K562 (cell line): ENCODE measurements around the gene XRN1. TPM values are rescaled to one million over a fixed set of nuclear protein-coding genes. Genes with fewer than 3 reads are reported as not detected.
"Not testable (repeated sequence)": the region's sequence is repeated elsewhere in the genome, so short reads cannot be mapped to it uniquely, and the experiment has no call there.

ENCODE experiments used
- ATAC-seq: fragments of 200-7000 bp; cut with Tn5 transposase; 3 replicates; pipeline ENCODE4 v1.9.1; 2020; ENCODE audit warnings: moderate library complexity
- BruUV-seq: library from RNA; stranded (reverse); fragments of 400-500 nt; replicated peaks from 2 replicates; lab custom pipeline; 2021; lab: Mats Ljungman, UMichigan
- CTCF ChIA-PET: fragments of 300-600 bp; formaldehyde crosslinking; extraction: SDS; loops from one replicate; lab custom pipeline; 2021; ENCODE audit warnings: low intra/inter-chr PET ratio; lab: Yijun Ruan, JAX
- POLR2A ChIA-PET: fragments of 300-600, 350-650 bp; sonication (Branson Sonifier 250); formaldehyde crosslinking; extraction: SDS; loops from one replicate; lab custom pipeline; 2021; ENCODE audit warnings: antibody characterized with exemption, inconsistent platforms; lab: Yijun Ruan, JAX
- DNase-seq, 4 experiments: peaks; one replicate each; pipeline versions ENCODE4 v3.0.0 to v3.0.0-alpha.2; 2011 to 2018; ENCODE audit warnings: low spot score in 3 of 4, mixed read lengths in 3 of 4; ENCODE audit errors: extremely low read depth in 1 of 4
- FAIRE-seq: peaks from 2 replicates; lab custom pipeline; 2011; peaks lifted over from hg19 to GRCh38; lab: Jason Lieb, UNC
- H2AFZ ChIP-seq: 2 replicates; pipeline ENCODE4 v1.6.0; 2011; ENCODE audit warnings: low read depth, low read length, control low read depth, inconsistent platforms
- H3K27ac ChIP-seq: fragments of 200-600 bp; 3 replicates; pipeline ENCODE4 v1.8.0; 2011; ENCODE audit warnings: low read depth, mild to moderate bottlenecking, control low read depth, inconsistent platforms, low read length, moderate library complexity, mixed read lengths; ENCODE audit errors: extremely low read depth
- H3K27me3 ChIP-seq, 2 experiments: fragments of 300-600 bp in 1 of 2; 2 replicates in 1 of 2; 3 replicates in 1 of 2; pipeline versions ENCODE4 v1.6.0 to v1.8.0; 2011; ENCODE audit warnings: inconsistent platforms in 2 of 2, low read length in 2 of 2, mild to moderate bottlenecking in 1 of 2, mixed read lengths in 1 of 2, moderate library complexity in 1 of 2; ENCODE audit not compliant: control insufficient read depth in 2 of 2, insufficient read depth in 2 of 2
- H3K36me3 ChIP-seq: fragments of 300-600 bp; 3 replicates; pipeline ENCODE4 v1.8.0; 2011; ENCODE audit warnings: mild to moderate bottlenecking, low read length, inconsistent platforms; ENCODE audit not compliant: control insufficient read depth, insufficient read depth
- H3K4me1 ChIP-seq, 2 experiments: fragments of 200-600 bp in 1 of 2; replicated peaks in 1 of 2; 2 replicates in 1 of 2; 3 replicates in 1 of 2; pipeline versions ENCODE4 v1.5.1 to v1.8.0; 2011; ENCODE audit warnings: inconsistent platforms in 2 of 2, low read length in 2 of 2, mild to moderate bottlenecking in 1 of 2, mixed read lengths in 1 of 2, moderate library complexity in 1 of 2; ENCODE audit not compliant: control insufficient read depth in 2 of 2, insufficient read depth in 2 of 2
- H3K4me2 ChIP-seq: 2 replicates; pipeline ENCODE4 v1.6.1; 2011; ENCODE audit warnings: low read length, control low read depth, inconsistent platforms, mixed read lengths; ENCODE audit not compliant: insufficient read depth
- H3K4me3 ChIP-seq: fragments of 200-600 bp; sonication (generic), shearing (Covaris generic); 2 replicates; pipeline ENCODE4 v1.5.1; 2016; ENCODE audit warnings: control low read depth, inconsistent platforms
- H3K79me2 ChIP-seq: fragments of 200-600 bp; 3 replicates; pipeline ENCODE4 v1.8.0; 2011; ENCODE audit warnings: low read length, inconsistent platforms; ENCODE audit not compliant: control insufficient read depth, insufficient read depth
- H3K9ac ChIP-seq, 2 experiments: 2 replicates each; pipeline versions ENCODE4 v1.6.0 to v1.6.1; 2011; ENCODE audit warnings: low read depth in 2 of 2, low read length in 2 of 2, control low read depth in 1 of 2, inconsistent platforms in 1 of 2, mild to moderate bottlenecking in 1 of 2, mixed read lengths in 1 of 2; ENCODE audit not compliant: insufficient read depth in 1 of 2
- H3K9me1 ChIP-seq: one replicate; pipeline ENCODE4 v1.6.0; 2011; ENCODE audit warnings: inconsistent platforms, mild to moderate bottlenecking, low read length, moderate library complexity; ENCODE audit not compliant: control insufficient read depth, insufficient read depth
- H3K9me3 ChIP-seq: replicated peaks from 2 replicates; pipeline ENCODE4 v1.5.1; 2011; ENCODE audit warnings: low read depth, low read length, inconsistent platforms; ENCODE audit not compliant: control insufficient read depth, insufficient read depth
- H4K20me1 ChIP-seq: replicated peaks from 2 replicates; pipeline ENCODE4 v1.6.1; 2011; ENCODE audit warnings: low read length, inconsistent platforms, mixed read lengths; ENCODE audit not compliant: control insufficient read depth, insufficient read depth
- ADNP ChIP-seq: fragments of 200-800 bp; sonication (Bioruptor generic); IDR thresholded peaks from 2 replicates; pipeline ENCODE4 v1.6.1; 2016; ENCODE audit warnings: missing genetic modification characterization, missing compliant biosample characterization
- ARID1B ChIP-seq: fragments of 450-650 bp; IDR thresholded peaks from 2 replicates; pipeline ENCODE4 v1.6.1; 2016; ENCODE audit warnings: antibody characterized with exemption, mild to moderate bottlenecking, inconsistent platforms
- ATF7 ChIP-seq: fragments of 450-650 bp; IDR thresholded peaks from 2 replicates; pipeline ENCODE4 v1.7.1; 2014; ENCODE audit warnings: mild to moderate bottlenecking, moderate library complexity
- CBFA2T2 ChIP-seq: fragments of 450-650 bp; conservative IDR thresholded peaks from 2 replicates; pipeline ENCODE4 v1.6.1; 2017; ENCODE audit warnings: mild to moderate bottlenecking
- CBFA2T3 ChIP-seq: fragments of 450-650 bp; IDR thresholded peaks from 2 replicates; pipeline ENCODE4 v1.6.1; 2017
- CBX3 ChIP-seq, 2 experiments: IDR thresholded peaks; 1 replicate in 1 of 2; 2 replicates in 1 of 2; pipeline ENCODE4 v1.6.1; 2012; ENCODE audit warnings: inconsistent platforms in 2 of 2, low read length in 2 of 2, borderline replicate concordance in 1 of 2, control low read depth in 1 of 2
- CXXC5 ChIP-seq: fragments of 250-450 bp; sonication (Bioruptor Pico); IDR thresholded peaks from 2 replicates; pipeline ENCODE4 v1.8.0; 2022; ENCODE audit warnings: inconsistent platforms, mild to moderate bottlenecking, moderate library complexity
- DPF2 ChIP-seq: fragments of 450-650 bp; IDR thresholded peaks from 2 replicates; pipeline ENCODE4 v1.6.1; 2016
- L3MBTL2 ChIP-seq: fragments of 450-650 bp; IDR thresholded peaks from 2 replicates; pipeline ENCODE4 v1.6.1; 2016; ENCODE audit warnings: mild to moderate bottlenecking, moderate library complexity
- MEIS2 ChIP-seq: fragments of 450-650 bp; IDR thresholded peaks from 2 replicates; pipeline ENCODE4 v1.6.1; 2014; ENCODE audit warnings: mild to moderate bottlenecking; ENCODE audit not compliant: partially characterized antibody
- NCOR1 ChIP-seq: fragments of 450-650 bp; IDR thresholded peaks from 2 replicates; pipeline ENCODE4 v1.6.1; 2016; ENCODE audit warnings: mild to moderate bottlenecking, moderate library complexity
- RAD51 ChIP-seq: fragments of 450-650 bp; IDR thresholded peaks from 2 replicates; pipeline ENCODE4 v1.7.1; 2016; ENCODE audit warnings: low read depth, mild to moderate bottlenecking, borderline replicate concordance
- SMARCA4 ChIP-seq: fragments of 450-650 bp; IDR thresholded peaks from 2 replicates; pipeline ENCODE4 v1.6.1; 2016
- SOX6 ChIP-seq: fragments of 450-650 bp; IDR thresholded peaks from 2 replicates; pipeline ENCODE4 v1.6.1; 2014; ENCODE audit warnings: mild to moderate bottlenecking
- TCF3 ChIP-seq: sonication (generic); formaldehyde crosslinking; IDR thresholded peaks from 2 replicates; pipeline ENCODE4 v1.4.0; 2020; ENCODE audit warnings: mild to moderate bottlenecking, missing genetic modification reagents
- ZFX ChIP-seq: sonication (generic); formaldehyde crosslinking; IDR thresholded peaks from 2 replicates; pipeline ENCODE4 v1.8.0; 2022; ENCODE audit warnings: mild to moderate bottlenecking, missing genetic modification reagents, moderate library complexity
- ZKSCAN1 ChIP-seq: fragments of 150-350 bp; IDR thresholded peaks from 2 replicates; pipeline ENCODE4 v1.6.1; 2016; ENCODE audit warnings: low read depth, low read length
- WGBS: fragments of 100-300 bp; shearing (Covaris generic); methylation state at CpG from one replicate; pipeline ENCODE4 v1.1.6; 2016; ENCODE audit warnings: low coverage, mixed read lengths; ENCODE audit not compliant: insufficient coverage; ENCODE audit errors: missing lambda C conversion rate; 5-methylcytosine and 5-hydroxymethylcytosine counted together
- in situ Hi-C: fragments of 300-500 bp; cut with MboI; formaldehyde crosslinking; loops from 4 replicates; pipeline ENCODE4 v1.15.0; 2018; ENCODE audit warnings: inconsistent platforms, mixed read lengths
- intact Hi-C: fragments of 100-400 bp; cut with micrococcal nuclease; formaldehyde crosslinking; loops from 2 replicates; pipeline ENCODE4 v1.14.2; 2022
- polyA plus RNA-seq, 8 experiments: library from polyadenylated mRNA; depleted of rRNA in 4 of 8; stranded (reverse) in 5 of 8; unstranded in 3 of 8; fragments of >200 nt; fragmentation: Nextera tagmentation in 2 of 8; fragmentation: Illumina TruSeq in 1 of 8; extraction: Ambion mirVana in 2 of 8; extraction: Trizol in 1 of 8; gene quantifications; 2 replicates each; pipeline versions ENCODE4 v1.2.1 to v1.2.3, GENCODE V29; 2011 to 2014; ENCODE audit warnings: inconsistent platforms in 1 of 8, missing spikeins in 1 of 8
- total RNA-seq, 7 experiments: library from RNA; depleted of rRNA in 6 of 7; stranded (reverse); fragments of >200 nt in 6 of 7; fragmentation: Illumina TruSeq in 2 of 7; extraction: Trizol in 2 of 7; gene quantifications; 2 replicates each; pipeline versions ENCODE4 v1.2.1 to v1.2.3, GENCODE V29; 2011 to 2021; ENCODE audit warnings: low replicate concordance in 1 of 7
- TF ChIP-seq, protein P1 (sequence below): sonication (generic); formaldehyde crosslinking; IDR thresholded peaks from 2 replicates; pipeline ENCODE4 v1.9.0; 2022; ENCODE audit warnings: mild to moderate bottlenecking, missing genetic modification reagents

XRN1 gene
- total and polyA plus RNA-seq, 9 of the 15 experiments (the other 6 are each of a cell fraction or from before 2014, with no cell fraction given) = 3.1 to 28.4 (median 17.2) TPM

DNA sequence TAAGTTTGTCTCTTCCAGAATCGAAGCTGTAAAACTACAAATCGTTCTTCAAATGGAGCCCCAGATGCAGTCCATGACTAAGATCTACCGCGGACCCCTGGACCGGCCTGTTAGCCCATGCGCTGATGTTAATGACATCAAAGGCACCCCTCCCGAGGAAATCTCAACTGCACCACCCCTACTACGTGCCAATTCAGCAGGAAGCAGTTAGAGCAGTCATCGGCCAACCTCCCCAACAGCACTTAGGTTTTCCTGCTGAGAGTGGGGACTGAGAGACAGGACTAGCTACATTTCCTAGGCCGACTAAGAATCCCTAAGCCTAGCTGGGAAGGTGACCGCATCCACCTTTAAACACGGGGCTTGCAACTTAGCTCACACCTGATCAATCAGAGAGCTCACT is 4.8 kb downstream of the XRN1 start:
- ATAC-seq, CTCF ChIA-PET: not testable (repeated sequence)
- POLR2A ChIA-PET = interaction anchor here (0.7 kb wide), 1 partner anchor 222 kb away, joined by 3 read pairs; no protein-coding TSS in a partner anchor

DNA sequence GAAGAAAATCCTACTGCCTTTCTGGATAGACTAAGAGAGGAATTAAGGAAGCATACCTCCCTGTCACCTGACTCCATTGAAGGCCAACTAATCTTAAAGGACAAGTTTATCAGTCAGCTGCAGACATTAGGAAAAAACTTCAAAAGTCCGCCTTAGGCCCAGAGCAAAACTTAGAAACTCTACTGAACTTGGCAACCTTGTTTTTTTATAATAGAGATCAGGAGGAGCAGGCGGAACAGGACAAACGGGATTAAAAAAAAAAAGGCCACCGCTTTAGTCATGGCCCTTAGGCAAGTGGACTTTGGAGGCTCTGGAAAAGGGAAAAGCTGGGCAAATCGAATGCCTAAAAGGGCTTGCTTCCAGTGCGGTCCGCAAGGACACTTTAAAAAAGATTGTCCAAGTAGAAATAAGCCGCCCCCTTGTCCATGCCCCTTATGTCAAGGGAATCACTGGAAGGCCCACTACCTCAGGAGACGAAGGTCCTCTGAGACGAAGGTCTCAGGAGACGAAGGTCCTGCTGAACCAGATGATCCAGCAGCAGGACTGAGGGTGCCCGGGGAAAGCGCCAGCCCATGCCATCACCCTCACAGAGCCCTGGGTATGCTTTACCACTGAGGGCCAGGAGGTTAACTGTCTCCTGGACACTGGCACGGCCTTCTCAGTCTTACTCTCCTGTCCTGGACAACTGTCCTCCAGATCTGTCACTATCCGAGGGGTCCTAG is 8.2 kb downstream of the XRN1 start:
- H3K9me1 ChIP-seq, H3K9me3 ChIP-seq, H4K20me1 ChIP-seq, H3K4me1 ChIP-seq, BruUV-seq, in situ Hi-C loops, POLR2A ChIA-PET, CTCF ChIA-PET, H2AFZ ChIP-seq, H3K27me3 ChIP-seq, H3K4me3 ChIP-seq: not testable (repeated sequence)
- DNase-seq = peak in 1 of 4 experiments; percentile 64
- Histone ChIP-seq H3K4me2 (peak overlapping the region; percentile 39), H3K36me3 (peaks cover 16% of the 10 kb centered on the region; the same call in 2 of the 3 replicates), H3K9ac (peak overlapping the region; percentile 17 to 85; a peak in 3 of 4 replicates), H3K79me2 (peaks cover 81% of the 10 kb centered on the region), H3K27ac (peak overlapping the region; percentile 57)
- WGBS = 50% methylated on average over 13 of the region's 15 CpGs
- intact Hi-C loops = loop anchor here (10.0 kb wide), 1 partner anchor 555 kb away; no protein-coding TSS in a partner anchor
- FAIRE-seq = peak; percentile 32
- peak; percentile 55 for ATAC-seq
- 0 out of 2 replicates have a peak, but pooled peaks have one; percentile 19 for TF ChIP-seq ADNP
- peak; percentile 21; the same call in 1 of the 2 replicates for TF ChIP-seq CXXC5 (CRISPR knock-in tag)
- peak; percentile 56 for TF ChIP-seq DPF2
- TF ChIP-seq TCF3 (CRISPR knock-in tag) = peak; percentile 76
- TF ChIP-seq ARID1B = peak; percentile 81
- TF ChIP-seq ATF7 = 0 out of 2 replicates have a peak, but pooled peaks have one; percentile 1
- peak; percentile 18 for TF ChIP-seq MEIS2
- peak; percentile 62 for TF ChIP-seq RAD51
- peak; percentile 16; the same call in 1 of the 2 replicates for TF ChIP-seq SOX6
- TF ChIP-seq SMARCA4 = peak; percentile 60; the same call in 1 of the 2 replicates
- TF ChIP-seq CBFA2T3 = peak; percentile 54
- TF ChIP-seq ZFX = peak; percentile 54; the same call in 1 of the 2 replicates
- peak; percentile 36 for TF ChIP-seq NCOR1
- TF ChIP-seq, protein P1, sequence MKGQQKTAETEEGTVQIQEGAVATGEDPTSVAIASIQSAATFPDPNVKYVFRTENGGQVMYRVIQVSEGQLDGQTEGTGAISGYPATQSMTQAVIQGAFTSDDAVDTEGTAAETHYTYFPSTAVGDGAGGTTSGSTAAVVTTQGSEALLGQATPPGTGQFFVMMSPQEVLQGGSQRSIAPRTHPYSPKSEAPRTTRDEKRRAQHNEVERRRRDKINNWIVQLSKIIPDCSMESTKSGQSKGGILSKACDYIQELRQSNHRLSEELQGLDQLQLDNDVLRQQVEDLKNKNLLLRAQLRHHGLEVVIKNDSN = peak; percentile 18; the same call in 1 of the 2 replicates
- TF ChIP-seq L3MBTL2 = peak; percentile 19; the same call in 1 of the 2 replicates
- TF ChIP-seq CBFA2T2 = peak; percentile 45; the same call in 1 of the 2 replicates

More for the DNA sequence above, 4.8 kb downstream of the XRN1 start:
- 92% methylated on average over 8 of the region's 12 CpGs for WGBS
- H3K9ac ChIP-seq, H3K9me1 ChIP-seq, BruUV-seq, H3K4me2 ChIP-seq, H3K9me3 ChIP-seq, H3K27ac ChIP-seq, in situ Hi-C loops, DNase-seq, H2AFZ ChIP-seq, H3K27me3 ChIP-seq, H4K20me1 ChIP-seq, FAIRE-seq, H3K4me3 ChIP-seq: not testable (repeated sequence)
- intact Hi-C loops = loop anchor here (10.0 kb wide), 1 partner anchor 552 kb away; no protein-coding TSS in a partner anchor
- TF ChIP-seq ZKSCAN1 (peak; percentile 51; the same call in 1 of the 2 replicates), CBX3 (IDR thresholded peaks at IDR 0.05; ENCODE audit: borderline replicate concordance in 1 of 2, low read length in 2 of 2) (peak in 1 of 2 experiments; percentile 52; a peak in 1 of 3 replicates)
- Histone ChIP-seq H3K79me2 (peaks cover 86% of the 10 kb centered on the region), H3K36me3 (peaks cover 13% of the 10 kb centered on the region; the same call in 2 of the 3 replicates), H3K4me1 (peaks cover 4 to 10% of the 10 kb centered on the region in 2 experiments; a peak in 3 of 5 replicates)
